ENCODE data around the gene LDLRAP1.

GRCh38 chr1:25573961-25574360 is 30.6 kb downstream of the LDLRAP1 start:
- no peak for TF ChIP-seq JUN (IDR thresholded peaks at IDR 0.05; ENCODE audit: borderline replicate concordance, insufficient read depth, insufficient read length, low read depth)
- TF ChIP-seq CTCF (IDR thresholded peaks at IDR 0.05; ENCODE audit: extremely low read depth in 1 of 2, insufficient read depth in 1 of 2, low read depth in 1 of 2, low read length in 2 of 2): no peak

Measured in endothelial cell of umbilical vein (primary cell).